Panc1 (cell line): Measurements from ENCODE around the gene CAMKMT. TPM values are rescaled to one million over a fixed set of nuclear protein-coding genes. Genes with fewer than 3 reads are reported as not detected.

ENCODE experiments used
- ATAC-seq: fragments of 200-7000 bp; cut with Tn5 transposase; 2 replicates; pipeline ENCODE4 v1.9.1; 2020; ENCODE audit warnings: mild to moderate bottlenecking, moderate library complexity
- BruUV-seq: library from RNA; stranded (reverse); fragments of 400-500 nt; replicated peaks from 2 replicates; lab custom pipeline; 2021; lab: Mats Ljungman, UMichigan
- CTCF ChIA-PET: fragments of 300-600 bp; sonication (Branson Sonifier 250); formaldehyde crosslinking; loops from one replicate; lab custom pipeline; 2022; ENCODE audit warnings: antibody characterized with exemption; lab: Charles Lee
- POLR2A ChIA-PET: fragments of 300-600 bp; sonication (Branson Sonifier 250); formaldehyde crosslinking; loops from one replicate; lab custom pipeline; 2022; ENCODE audit warnings: antibody characterized with exemption; lab: Charles Lee
- DNase-seq: peaks from one replicate; pipeline ENCODE4 v3.0.0-alpha.2; 2010; ENCODE audit warnings: low read depth, low spot score
- H3K27ac ChIP-seq: 2 replicates; pipeline ENCODE4 v1.5.1; 2011; ENCODE audit warnings: mild to moderate bottlenecking, low read length, inconsistent platforms
- H3K27me3 ChIP-seq: fragments of 200-500 bp; sonication (Bioruptor generic); 2 replicates; pipeline ENCODE4 v1.6.0; 2014; ENCODE audit warnings: low read length, inconsistent platforms; ENCODE audit not compliant: control insufficient read depth, insufficient read depth
- H3K36me3 ChIP-seq: fragments of 200-500 bp; sonication (Bioruptor generic); 2 replicates; pipeline ENCODE4 v1.5.1; 2014; ENCODE audit warnings: inconsistent platforms, mild to moderate bottlenecking, low read length, moderate library complexity; ENCODE audit not compliant: control insufficient read depth, insufficient read depth
- H3K4me1 ChIP-seq: 2 replicates; pipeline ENCODE4 v1.5.1; 2011; ENCODE audit warnings: inconsistent platforms, mild to moderate bottlenecking, low read length, moderate library complexity; ENCODE audit not compliant: control insufficient read depth, insufficient read depth
- H3K4me3 ChIP-seq, 2 experiments: 2 replicates each; pipeline ENCODE4 v1.5.1; 2011 to 2012; ENCODE audit warnings: low read depth in 2 of 2, low read length in 2 of 2, mild to moderate bottlenecking in 2 of 2, inconsistent platforms in 1 of 2, moderate library complexity in 1 of 2
- H3K9me3 ChIP-seq: fragments of 200-500 bp; sonication (Bioruptor generic); 2 replicates; pipeline ENCODE4 v1.5.1; 2014; ENCODE audit warnings: low read depth, mild to moderate bottlenecking, inconsistent platforms, low read length, moderate library complexity; ENCODE audit not compliant: control insufficient read depth, insufficient read depth
- CTCF ChIP-seq: fragments of 450-650 bp; IDR thresholded peaks from 2 replicates; pipeline ENCODE4 v1.5.1; 2017; ENCODE audit warnings: mild to moderate bottlenecking
- POLR2AphosphoS5 ChIP-seq: IDR thresholded peaks from 2 replicates; pipeline ENCODE4 v1.6.1; 2012; ENCODE audit warnings: mild to moderate bottlenecking, low read depth, low read length, moderate library complexity
- REST ChIP-seq, 2 experiments: IDR thresholded peaks; 2 replicates each; pipeline ENCODE4 v1.6.1; 2011 to 2012; ENCODE audit warnings: low read depth in 2 of 2, control low read depth in 1 of 2, low read length in 1 of 2, mild to moderate bottlenecking in 1 of 2, moderate library complexity in 1 of 2; ENCODE audit not compliant: insufficient read depth in 1 of 2
- SIN3A ChIP-seq: IDR thresholded peaks from 2 replicates; pipeline ENCODE4 v1.6.1; 2012; ENCODE audit warnings: low read depth, mild to moderate bottlenecking, low read length, moderate library complexity, borderline replicate concordance; ENCODE audit not compliant: insufficient read depth
- TCF7L2 ChIP-seq: IDR thresholded peaks from 2 replicates; pipeline ENCODE4 v1.6.1; 2011; ENCODE audit warnings: mild to moderate bottlenecking, low read depth, low read length, inconsistent platforms
- in situ Hi-C: cut with HindIII; loops from 2 replicates; pipeline ENCODE4 v1.10.0; 2016; ENCODE audit warnings: low sequenced_read_pairs, low pct_unique_long_range_greater_than_20kb
- intact Hi-C: fragments of 100-400 bp; cut with micrococcal nuclease; formaldehyde crosslinking; loops from one replicate; pipeline ENCODE4 v1.10.0; 2022; ENCODE audit not compliant: unreplicated experiment
- total RNA-seq: library from RNA; stranded (reverse); gene quantifications from one replicate; pipeline ENCODE4 v1.2.1, GENCODE V29; 2021; ENCODE audit not compliant: unreplicated experiment

CAMKMT gene
- total RNA-seq, 1 experiment from 2014 or later: 12.6 TPM

GRCh38 chr2:44328750-44329149, 33.0 kb upstream of the CAMKMT start:
- Histone ChIP-seq H3K4me1 (no peaks in the 10 kb centered on the region; the same call in 1 of the 2 replicates), H3K27me3 (no peaks in the 10 kb centered on the region), H3K4me3 (no peak overlapping the region), H3K27ac (no peak overlapping the region), H3K9me3 (no peaks in the 10 kb centered on the region), H3K36me3 (peaks cover 17% of the 10 kb centered on the region)
- ATAC-seq (no peak), DNase-seq (no peak)
- BruUV-seq: no TSS peak
- no peak for TF ChIP-seq SIN3A
- no peak for TF ChIP-seq REST (IDR thresholded peaks at IDR 0.05; ENCODE audit: insufficient read depth in 1 of 2, low read depth in 2 of 2, low read length in 1 of 2)
- no peak for TF ChIP-seq TCF7L2
- TF ChIP-seq POLR2AphosphoS5: no peak
- no peak for TF ChIP-seq CTCF
- POLR2A ChIA-PET: no interaction called here
- CTCF ChIA-PET: no interaction called here
- intact Hi-C loops: no loop called here
- in situ Hi-C loops: no loop called here

GRCh38 chr2:44329343-44329742, 32.4 kb upstream of the CAMKMT start:
- ATAC-seq (no peak), DNase-seq (no peak)
- no peak overlapping the region for H3K4me3 ChIP-seq
- no peak for TF ChIP-seq CTCF
- TF ChIP-seq SIN3A: no peak
- TF ChIP-seq REST (IDR thresholded peaks at IDR 0.05; ENCODE audit: insufficient read depth in 1 of 2, low read depth in 2 of 2, low read length in 1 of 2): no peak
- no peak for TF ChIP-seq TCF7L2
- no peak for TF ChIP-seq POLR2AphosphoS5
- H3K27me3 ChIP-seq: no peaks in the 10 kb centered on the region
- POLR2A ChIA-PET: no interaction called here
- intact Hi-C loops: no loop called here
- peaks cover 17% of the 10 kb centered on the region for H3K36me3 ChIP-seq
- in situ Hi-C loops: no loop called here
- no peaks in the 10 kb centered on the region for H3K9me3 ChIP-seq
- CTCF ChIA-PET: no interaction called here
- no TSS peak for BruUV-seq
- H3K27ac ChIP-seq: no peak overlapping the region
- no peaks in the 10 kb centered on the region; the same call in 1 of the 2 replicates for H3K4me1 ChIP-seq
